GM21447 (cell line): ENCODE data around the gene CYP1A1.

Source experiments
- ATAC-seq: cut with Tn5 transposase; IDR thresholded peaks from one replicate; pipeline ENCODE4 v1.9.1; 2021; ENCODE audit not compliant: unreplicated experiment

The CYP1A1 gene, protein sequence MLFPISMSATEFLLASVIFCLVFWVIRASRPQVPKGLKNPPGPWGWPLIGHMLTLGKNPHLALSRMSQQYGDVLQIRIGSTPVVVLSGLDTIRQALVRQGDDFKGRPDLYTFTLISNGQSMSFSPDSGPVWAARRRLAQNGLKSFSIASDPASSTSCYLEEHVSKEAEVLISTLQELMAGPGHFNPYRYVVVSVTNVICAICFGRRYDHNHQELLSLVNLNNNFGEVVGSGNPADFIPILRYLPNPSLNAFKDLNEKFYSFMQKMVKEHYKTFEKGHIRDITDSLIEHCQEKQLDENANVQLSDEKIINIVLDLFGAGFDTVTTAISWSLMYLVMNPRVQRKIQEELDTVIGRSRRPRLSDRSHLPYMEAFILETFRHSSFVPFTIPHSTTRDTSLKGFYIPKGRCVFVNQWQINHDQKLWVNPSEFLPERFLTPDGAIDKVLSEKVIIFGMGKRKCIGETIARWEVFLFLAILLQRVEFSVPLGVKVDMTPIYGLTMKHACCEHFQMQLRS

DNA sequence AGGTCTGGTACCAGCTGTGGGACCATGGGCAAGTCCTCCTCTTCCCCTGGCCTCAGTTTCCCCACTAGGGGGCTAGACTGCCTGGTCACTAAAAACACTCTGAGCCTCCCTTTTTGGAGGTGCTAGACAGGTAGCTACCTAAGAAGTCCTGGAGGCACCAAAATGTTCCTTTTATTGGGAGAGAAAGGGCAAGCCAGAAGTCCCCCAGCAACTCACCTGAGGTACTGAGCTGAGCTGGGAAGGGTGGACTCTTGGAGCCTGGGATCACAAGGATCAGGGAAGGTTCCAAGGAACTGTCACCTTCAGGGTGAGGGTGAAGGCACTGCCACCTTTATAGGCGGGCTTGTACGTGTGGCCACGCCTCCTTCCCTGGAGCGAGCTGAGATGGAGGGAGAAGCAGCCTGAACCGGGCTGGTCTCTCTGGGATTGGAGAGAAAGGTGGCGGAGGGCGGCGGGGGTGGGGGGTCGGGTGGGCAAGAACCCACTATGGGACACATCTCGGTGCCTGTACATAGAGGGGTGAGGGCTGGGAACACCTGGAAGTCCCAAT lies at the start of gene CYP1A1:
CYP1A1 (minus strand) TSS at position 304 of the 550 bp plus-strand sequence. CDS start 2,431 bp downstream, outside the sequence.
- ATAC-seq, result no peak

DNA sequence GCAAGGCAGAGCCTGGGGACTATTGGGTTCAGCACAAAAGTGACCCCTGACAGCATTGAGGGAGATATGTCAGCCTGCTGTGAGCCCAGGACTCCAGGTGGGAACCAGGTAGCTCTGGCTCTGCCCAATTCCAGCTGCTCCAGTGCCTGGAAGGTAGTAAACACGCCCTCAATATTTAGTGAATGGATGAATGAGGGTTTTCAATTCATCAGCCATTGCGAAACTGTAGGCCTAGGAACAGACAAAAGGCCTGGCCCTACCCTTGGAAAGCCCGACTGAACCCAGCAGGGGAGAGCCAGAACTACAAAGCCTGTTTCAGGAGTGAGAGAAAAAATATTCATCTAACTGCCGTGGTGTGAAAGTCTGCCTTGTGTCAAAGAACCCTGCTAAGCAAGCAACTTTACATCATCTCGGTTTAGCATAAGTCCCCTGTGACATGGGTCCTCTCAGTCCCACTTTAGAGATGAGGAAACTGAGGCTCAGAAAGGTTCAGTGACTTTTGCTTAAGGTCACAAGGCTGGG lies 48.5 kb upstream of the CYP1A1 start:
- no peak for ATAC-seq

DNA sequence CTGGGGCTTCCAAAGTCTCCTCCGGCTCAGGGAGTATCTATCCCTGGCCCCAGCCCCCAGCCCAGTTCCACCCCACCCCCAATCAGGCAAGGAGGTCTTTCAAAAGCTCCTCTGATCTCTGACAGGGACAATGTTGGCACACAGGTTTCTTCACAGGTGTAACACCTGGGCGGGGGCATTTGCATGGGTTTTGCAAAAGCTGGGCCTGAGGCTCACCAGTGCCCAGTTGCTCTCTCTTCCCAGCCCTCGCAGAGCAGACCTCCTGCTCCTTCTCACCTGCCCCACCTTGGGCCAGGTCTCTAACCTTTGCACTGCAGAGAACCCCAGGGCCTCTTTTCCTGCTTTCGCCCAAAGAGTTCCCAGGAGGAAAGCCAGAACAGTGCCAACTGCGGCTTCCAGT lies 48.0 kb upstream of the CYP1A1 start:
- ATAC-seq, result no peak

DNA sequence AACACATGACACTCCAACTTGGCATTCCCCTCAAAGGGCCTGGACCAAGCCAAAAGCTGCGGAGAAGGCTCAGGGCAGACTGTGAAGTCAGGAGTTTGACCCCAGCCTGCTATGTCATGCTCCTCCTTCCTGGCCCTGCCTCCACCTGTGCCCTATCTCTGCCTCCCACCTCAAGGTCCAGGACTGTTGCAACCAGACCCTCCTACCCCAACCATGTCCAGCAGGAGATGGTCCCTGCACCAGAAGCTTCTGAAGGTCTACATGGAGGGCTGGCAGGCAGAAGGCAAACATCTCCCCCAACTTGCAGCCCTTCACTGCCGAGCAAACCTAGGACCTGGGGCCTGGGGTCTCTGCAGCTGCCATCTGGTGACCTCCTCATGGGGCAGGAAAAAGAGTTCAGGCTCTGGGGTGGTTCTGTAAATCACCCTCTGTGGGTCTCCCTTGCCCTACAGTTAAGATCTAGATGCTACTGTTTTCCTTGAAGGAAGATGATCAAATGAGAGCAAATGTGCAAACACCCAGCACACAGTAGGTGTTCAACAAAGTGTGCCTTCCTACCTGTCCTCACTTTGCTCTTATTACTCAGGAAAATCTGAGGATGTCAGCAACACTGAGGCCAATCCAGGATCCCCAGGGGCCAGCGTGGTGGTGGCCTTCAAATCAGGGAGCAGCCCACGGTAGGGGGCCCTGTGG lies 45.0 kb upstream of the CYP1A1 start:
- no peak for ATAC-seq

DNA sequence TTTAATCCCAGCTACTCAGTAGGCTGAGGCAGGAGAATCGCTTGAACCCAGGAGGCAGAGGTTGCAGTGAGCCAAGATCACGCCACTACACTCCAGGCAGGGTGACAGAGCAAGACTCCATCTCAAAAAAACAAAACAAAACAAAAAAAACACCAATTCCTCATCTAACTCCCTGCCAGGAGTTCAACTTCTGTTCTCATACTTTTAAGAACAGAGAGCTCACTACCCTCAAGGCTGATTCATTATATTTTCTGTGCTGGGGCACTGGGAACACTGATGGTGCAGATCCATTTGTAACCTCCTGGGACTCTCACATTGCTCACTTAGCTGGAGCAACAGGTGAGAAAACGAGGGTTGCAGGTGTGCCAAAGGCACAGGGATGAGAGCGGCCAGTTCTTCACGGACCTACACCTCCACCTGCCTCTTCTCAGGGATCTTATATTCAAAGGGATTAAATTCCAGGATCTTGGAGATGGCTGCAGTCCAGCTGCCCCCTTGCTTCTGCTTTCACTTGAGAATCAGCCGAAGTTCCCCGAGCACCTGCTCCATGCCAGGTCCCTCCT lies 44.2 kb upstream of the CYP1A1 start:
- no peak for ATAC-seq

DNA sequence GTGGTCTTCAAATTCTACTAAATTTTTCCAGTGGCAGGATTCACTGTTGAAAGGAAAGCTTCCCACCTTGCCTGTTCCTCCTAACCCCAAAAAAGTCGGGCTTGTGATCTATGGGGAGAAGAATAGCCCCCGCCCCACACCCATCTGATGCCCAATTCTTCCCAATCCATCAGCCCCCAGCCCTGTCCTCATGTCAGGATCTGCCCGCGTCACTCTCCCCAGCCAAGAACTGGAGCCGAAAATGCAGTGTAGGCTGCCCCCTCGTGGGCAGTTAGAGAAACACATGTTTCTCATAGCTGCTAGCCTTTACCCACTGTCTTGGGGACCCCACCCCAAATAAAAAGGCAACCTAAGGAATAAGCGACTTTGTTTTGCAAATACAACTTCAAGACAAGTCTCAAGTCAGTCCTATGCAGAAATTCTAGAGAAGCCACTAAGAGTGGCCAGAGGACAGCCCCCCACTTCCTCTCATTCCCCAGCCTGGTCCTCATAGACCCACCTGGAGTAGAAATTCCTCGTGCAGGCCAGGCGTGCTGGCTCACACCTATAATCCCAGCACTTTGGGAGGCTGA lies 43.5 kb upstream of the CYP1A1 start:
- no peak for ATAC-seq

DNA sequence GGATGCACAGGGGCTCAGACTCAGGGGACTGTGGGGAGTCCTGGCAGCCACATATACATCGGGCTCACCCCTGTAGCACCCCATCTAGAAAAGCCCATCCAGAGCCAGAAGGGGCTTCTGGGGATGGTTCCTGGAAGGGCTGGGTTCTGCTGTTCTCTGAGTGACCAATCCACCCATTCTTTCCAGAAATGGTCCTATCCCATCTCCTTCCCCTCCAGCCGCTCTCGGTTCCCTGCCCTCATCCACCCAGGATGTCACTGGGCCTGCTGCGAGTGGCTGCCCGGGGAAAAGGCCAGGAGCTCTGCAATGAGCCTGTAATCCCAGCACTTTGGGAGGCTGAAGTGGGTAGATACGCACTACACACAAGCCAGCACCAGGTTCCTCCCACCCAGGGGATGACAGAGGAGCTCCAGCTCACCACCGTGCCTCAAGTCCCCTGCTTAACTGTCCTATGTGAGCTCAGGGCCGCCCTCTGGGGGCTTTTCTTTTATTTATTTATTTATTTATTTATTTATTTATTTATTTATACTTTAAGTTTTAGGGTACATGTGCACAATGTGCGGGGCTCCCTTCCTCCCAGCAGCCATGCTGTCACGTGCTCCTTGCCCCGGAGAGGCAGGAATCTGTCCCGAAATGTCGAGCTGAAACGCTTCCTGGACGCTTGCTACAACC lies 42.9 kb upstream of the CYP1A1 start:
- ATAC-seq, result no peak

DNA sequence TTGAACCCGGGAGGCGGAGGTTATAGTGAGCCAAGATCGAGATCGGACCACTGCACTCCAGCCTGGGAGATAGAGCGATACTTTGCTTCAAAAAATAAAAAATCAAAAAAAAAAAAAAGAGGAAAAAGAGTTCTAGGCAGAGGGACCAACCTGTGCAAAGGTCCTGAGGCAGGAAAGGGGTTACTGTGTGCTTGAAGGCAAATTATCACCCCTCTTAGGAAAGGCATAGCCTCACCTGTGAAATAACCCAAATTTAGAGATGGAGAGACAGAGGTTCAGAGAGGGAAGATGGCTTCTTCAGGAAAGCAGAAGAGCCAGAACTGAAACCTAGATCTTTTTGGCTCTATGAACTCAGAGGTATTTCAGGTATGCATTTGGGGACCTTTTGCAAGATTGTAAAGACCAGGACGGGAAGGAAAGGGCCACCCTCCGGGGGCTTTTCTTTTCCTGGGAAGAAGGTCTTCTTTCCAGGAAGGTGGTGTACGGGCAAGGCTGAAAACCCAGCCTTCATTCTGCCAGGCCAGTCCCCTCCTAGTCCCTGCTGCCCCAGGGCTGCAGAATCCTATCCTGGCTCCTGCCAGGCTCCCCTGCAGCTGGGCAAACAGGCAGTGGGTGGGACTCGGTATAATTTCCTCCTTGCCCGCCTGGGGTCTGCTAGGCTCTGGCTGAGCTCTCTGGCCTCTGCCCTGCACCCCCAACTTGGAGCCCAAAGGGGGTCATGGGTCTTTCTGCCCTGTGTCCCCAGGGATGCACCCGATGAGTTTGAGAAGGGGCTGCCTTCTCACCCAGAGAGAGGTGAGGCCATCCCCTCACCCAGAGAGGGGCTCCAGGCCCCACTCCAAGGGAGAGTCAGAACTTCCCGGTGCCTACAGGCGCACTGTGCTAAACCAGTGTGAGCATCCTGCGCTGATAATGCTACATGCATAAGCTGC lies 42.1 kb upstream of the CYP1A1 start:
- no peak for ATAC-seq

DNA sequence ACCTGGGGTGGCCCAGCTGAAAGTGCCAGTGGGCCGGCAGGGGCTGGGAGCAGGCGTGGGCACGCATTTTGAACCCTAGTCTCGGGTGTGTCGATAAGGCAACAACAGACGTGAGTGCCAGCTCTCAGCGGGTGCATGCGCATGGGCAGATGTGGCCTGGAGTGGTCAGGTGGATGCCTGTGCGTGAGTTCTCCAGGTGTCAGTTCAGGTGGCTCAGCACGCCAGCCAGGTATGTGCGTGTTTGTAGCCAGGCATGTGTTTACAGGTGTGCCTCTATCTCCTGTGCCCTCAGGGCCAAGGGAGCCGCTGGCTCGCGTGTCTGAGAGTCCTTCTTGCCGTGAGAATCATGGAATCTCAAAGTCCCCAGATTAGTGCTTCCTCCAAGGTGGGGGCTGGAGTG lies 38.1 kb upstream of the CYP1A1 start:
- ATAC-seq, result no peak

DNA sequence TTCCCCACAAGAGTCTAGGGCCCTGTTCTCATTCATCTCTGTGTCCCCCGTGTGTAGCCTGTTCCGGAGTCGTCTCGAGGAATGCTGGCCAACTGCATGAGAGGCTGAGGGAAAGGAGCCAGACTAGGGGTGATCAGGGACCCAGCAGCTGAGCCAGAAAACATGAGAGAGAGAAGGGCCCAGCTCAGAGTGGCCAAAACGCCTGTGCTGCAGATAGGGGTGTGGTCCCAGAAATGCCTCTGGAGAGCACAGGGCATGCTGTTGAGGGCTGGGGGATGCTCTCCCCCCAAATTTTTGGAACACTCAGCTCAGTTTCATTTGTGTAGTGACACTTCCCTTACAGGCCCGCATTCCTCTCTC lies 37.4 kb upstream of the CYP1A1 start:
- ATAC-seq, result no peak

DNA sequence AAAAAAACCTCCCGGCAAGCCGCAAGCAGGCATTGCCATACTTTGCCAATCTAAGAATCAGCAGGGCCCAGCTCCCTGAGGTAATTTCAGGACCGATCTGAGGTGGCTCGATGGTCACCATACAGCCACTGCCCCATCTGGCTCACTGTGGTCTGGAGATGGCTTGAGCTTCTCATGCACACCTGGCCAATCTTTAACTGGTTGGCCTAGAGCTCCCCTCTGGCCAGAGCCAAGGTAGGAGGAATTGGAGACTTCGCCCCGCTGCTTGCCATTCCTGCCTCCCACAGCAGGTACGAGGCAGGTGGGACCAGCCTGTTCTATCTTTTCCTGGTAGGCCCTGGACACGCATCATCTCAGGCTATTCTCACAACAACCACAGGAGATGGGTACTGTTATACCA lies 33.4 kb upstream of the CYP1A1 start:
- ATAC-seq, result no peak

DNA sequence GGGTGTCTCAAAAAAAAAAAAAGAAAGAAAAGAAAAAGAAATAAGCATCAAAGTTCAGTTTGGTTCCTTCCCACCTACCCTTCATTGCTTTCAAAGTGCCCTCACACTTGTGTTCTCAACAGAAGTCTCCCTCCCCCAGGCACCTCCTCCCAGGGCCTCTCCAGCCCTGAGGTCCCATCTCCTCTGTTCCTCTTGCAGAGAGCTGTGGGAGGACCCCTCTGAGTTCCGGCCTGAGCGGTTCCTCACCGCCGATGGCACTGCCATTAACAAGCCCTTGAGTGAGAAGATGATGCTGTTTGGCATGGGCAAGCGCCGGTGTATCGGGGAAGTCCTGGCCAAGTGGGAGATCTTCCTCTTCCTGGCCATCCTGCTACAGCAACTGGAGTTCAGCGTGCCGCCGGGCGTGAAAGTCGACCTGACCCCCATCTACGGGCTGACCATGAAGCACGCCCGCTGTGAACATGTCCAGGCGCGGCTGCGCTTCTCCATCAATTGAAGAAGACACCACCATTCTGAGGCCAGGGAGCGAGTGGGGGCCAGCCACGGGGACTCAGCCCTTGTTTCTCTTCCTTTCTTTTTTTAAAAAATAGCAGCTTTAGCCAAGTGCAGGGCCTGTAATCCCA lies 29.4 kb upstream of the CYP1A1 start:
- no peak for ATAC-seq

DNA sequence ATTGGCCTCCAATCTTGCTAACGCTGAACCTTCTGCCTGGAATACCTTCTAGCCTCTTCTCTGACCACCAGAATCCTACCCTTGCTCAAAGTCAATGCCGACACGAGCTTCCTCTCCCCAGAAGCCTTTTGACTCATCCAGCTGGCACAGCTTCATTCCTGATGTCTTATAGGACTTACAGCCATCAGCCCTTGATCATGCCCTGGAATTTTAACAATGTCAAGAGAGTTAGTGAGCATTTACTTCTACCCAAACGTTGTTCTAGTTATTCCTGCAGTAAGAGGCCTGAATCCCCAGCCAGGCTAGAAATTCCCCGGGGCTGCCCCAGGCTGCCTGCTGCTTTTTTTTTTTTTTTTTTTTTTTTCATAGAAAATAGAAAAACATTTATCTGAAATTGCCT lies 27.2 kb upstream of the CYP1A1 start:
- ATAC-seq, result no peak

DNA sequence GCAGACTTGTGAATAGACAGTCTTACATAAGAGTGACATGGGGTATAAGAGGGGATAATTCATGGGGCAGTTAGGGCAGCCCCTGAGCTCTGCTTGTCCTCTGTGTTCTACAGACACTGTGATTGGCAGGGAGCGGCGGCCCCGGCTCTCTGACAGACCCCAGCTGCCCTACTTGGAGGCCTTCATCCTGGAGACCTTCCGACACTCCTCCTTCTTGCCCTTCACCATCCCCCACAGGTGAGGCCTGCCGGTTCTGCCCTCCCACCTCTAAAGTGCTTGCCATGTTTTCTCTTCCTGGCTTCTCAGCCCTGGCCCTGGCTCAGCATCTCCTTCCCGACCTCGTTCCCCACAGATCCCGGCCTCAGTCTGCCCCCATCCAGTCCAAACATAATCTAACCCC lies 26.7 kb upstream of the CYP1A1 start:
- ATAC-seq, result no peak

DNA sequence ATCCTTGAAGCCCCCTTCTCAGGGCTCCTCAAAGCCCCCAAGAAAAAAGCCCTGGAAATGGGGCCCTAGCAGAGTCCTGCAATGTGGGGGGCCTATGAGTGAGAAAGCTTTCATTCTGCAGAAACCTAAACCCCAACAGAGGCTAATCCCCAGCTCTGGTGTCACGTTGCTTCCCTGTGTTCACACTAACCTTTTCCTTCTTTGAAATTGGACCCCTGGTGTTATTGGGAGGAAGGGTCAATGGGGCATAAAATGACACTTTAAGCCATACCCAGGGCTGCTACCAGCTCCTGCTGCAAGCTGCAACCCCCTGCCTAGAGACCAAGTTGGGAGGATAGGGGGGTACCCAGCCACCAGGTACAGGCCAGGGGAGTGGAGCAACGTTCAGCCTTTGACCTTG lies 25.4 kb upstream of the CYP1A1 start:
- ATAC-seq, result no peak

DNA sequence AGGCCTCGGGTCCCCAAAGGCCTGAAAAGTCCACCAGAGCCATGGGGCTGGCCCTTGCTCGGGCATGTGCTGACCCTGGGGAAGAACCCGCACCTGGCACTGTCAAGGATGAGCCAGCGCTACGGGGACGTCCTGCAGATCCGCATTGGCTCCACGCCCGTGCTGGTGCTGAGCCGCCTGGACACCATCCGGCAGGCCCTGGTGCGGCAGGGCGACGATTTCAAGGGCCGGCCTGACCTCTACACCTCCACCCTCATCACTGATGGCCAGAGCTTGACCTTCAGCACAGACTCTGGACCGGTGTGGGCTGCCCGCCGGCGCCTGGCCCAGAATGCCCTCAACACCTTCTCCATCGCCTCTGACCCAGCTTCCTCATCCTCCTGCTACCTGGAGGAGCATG lies 24.5 kb upstream of the CYP1A1 start:
- no peak for ATAC-seq

DNA sequence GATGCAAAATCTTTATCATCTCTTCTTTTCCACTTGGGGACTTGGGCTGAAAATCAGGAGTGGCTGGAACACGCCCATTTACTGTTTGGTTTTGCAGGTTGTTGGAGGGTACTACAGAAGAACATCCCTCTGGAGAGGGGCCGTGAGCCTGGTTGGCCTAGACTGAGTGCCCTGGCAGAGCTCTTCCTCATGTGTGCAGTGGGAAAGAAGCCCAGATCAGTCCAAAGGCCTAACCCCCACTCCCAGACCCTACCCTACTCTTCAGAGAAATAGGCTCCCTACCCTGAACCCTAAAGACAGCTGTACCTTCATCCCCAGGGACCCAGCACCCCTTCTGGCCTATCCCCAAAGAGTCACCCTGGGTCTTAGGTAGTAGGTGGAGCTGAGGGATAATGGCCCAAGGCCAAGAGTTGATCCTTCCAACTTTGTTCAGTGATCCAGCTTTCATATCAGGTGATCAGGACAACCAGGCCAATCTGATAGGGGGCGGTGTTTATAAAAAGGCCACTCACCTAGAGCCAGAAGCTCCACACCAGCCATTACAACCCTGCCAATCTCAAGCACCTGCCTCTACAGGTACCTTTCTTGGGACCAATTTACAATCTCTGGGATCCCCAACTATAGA lies 23.1 kb upstream of the CYP1A1 start, which contains the start of gene CYP1A2:
CYP1A2 (plus strand) TSS at position 524 of the 625 bp plus-strand sequence. CDS start 894 bp downstream, outside the sequence.
- ATAC-seq, result no peak

DNA sequence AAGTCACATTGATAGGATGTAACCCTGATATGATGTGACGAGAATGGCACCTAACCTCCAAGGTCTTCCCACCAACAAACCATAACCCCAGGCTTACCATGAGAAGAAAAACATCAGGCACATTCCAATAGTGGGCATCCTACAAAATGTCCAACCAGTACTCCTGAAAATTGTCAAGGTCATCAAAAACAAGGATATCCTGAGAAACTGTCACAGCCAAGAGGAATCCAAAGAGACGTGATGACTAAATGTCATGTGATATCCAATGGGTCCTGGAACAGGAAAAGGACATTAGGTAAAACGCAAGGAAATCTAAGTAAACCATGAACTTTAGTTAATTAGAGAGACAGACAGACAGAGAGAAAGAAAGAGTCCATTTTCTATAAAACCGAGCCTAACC lies 21.1 kb upstream of the CYP1A1 start:
- no peak for ATAC-seq

DNA sequence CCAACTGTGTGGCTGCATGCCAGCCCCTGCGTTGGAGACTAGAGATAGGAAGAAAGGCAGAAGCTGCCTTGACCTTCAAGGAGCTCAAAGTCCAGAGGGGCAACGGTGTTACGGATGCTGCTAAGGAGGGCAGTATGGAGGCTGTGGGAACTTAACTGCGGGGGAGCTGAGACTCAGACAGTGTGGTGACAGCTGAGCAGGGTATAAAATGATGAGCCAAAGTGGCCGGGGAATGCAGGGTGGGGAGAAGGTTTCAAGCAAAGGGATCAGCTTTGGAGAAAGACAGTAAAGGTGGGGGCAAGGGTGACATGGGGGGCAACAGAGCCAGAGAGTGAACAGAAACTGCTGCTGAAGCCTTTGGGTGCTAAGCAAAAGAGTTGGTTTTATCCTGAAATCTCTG lies 17.1 kb upstream of the CYP1A1 start:
- ATAC-seq, result no peak
